Uterus (tissue), 4 donors: ENCODE results near the gene NRXN3. TPM values are rescaled to one million over a fixed set of nuclear protein-coding genes. Genes with fewer than 3 reads are reported as not detected.

Experiments
- DNase-seq, 2 donors: peaks; one replicate each; pipeline ENCODE4 v3.0.0-alpha.2; 2019 to 2020
- H3K27ac ChIP-seq, 2 donors: fragments of 200-600 bp; sonication (generic); 1 replicate in 1 of 2; 2 replicates in 1 of 2; pipeline ENCODE4 v1.5.1; 2016 to 2018
- H3K27me3 ChIP-seq, 2 donors: fragments of 200-600 bp; sonication (generic); one replicate each; pipeline ENCODE4 v1.5.1; 2018 to 2019; ENCODE audit warnings: control low read depth in 1 of 2
- H3K36me3 ChIP-seq, 2 donors: fragments of 200-600 bp; sonication (generic); one replicate each; pipeline ENCODE4 v1.5.1; 2019; ENCODE audit warnings: control low read depth in 1 of 2
- H3K4me1 ChIP-seq, 2 donors: fragments of 200-600 bp; sonication (generic); one replicate each; pipeline ENCODE4 v1.5.1; 2018 to 2019; ENCODE audit warnings: control low read depth in 1 of 2
- H3K4me3 ChIP-seq, 2 donors: fragments of 200-600 bp; sonication (generic); 1 replicate in 1 of 2; 2 replicates in 1 of 2; pipeline ENCODE4 v1.5.1; 2018 to 2019; ENCODE audit warnings: mild to moderate bottlenecking in 1 of 2
- H3K9me3 ChIP-seq, 2 donors: fragments of 200-600 bp; sonication (generic); one replicate each; pipeline ENCODE4 v1.5.1; 2019; ENCODE audit warnings: control low read depth in 1 of 2
- POLR2A ChIP-seq, 2 donors: fragments of 450-650 bp; IDR thresholded peaks; one replicate each; pipeline ENCODE4 v1.6.1; 2016; ENCODE audit warnings: antibody characterized with exemption in 2 of 2, mild to moderate bottlenecking in 1 of 2, moderate library complexity in 1 of 2
- intact Hi-C: fragments of 100-400 bp; cut with DNase I; formaldehyde crosslinking; loops from one replicate; pipeline ENCODE4 v1.15.1; 2023; ENCODE audit warnings: low total_unique reads
- total RNA-seq, 4 donors: library from RNA; depleted of rRNA in 3 of 4; stranded (reverse); fragments of >200 nt in 3 of 4; gene quantifications; one replicate each; pipeline versions ENCODE4 v1.1.0 to v1.2.4, GENCODE V29; 2014 to 2023
- TF ChIP-seq, protein P1 (sequence below), 4 experiments: fragments of 200-600 bp in 2 of 4; fragments of 450-650 bp in 2 of 4; sonication (generic) in 2 of 4; IDR thresholded peaks; one replicate each; pipeline ENCODE4 v1.5.1; 2016 to 2019; ENCODE audit warnings: antibody characterized with exemption in 4 of 4, mild to moderate bottlenecking in 2 of 4, moderate library complexity in 1 of 4
- donor health status: DM: yes; HTN: yes; CAD: no.

NRXN3 gene
- total RNA-seq, 4 donors from 2014 or later = 2.9 to 17.0 (median 4.4) TPM

DNA sequence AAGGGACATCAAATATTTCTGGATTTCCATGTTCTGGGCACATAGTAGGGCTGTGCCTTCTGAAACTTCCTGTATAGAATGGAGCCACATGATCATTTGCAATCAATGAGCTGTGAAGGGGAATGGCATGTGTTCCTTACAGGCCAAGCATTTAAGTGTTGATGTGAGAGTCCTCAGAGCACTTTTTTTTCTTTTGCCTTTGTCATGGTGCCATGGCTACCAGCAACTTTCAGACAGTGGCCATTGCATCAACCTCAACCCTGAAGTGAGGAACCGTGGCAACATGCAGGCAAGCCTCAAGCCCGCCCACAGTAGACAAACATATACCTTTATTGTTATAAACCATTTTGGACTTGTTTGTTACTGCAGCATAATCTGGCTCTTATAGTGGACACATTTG, 948.1 kb downstream of the NRXN3 start:
- DNase-seq = no peak
- no peak overlapping the region for H3K4me3 ChIP-seq
- intact Hi-C loops = no loop called here

DNA sequence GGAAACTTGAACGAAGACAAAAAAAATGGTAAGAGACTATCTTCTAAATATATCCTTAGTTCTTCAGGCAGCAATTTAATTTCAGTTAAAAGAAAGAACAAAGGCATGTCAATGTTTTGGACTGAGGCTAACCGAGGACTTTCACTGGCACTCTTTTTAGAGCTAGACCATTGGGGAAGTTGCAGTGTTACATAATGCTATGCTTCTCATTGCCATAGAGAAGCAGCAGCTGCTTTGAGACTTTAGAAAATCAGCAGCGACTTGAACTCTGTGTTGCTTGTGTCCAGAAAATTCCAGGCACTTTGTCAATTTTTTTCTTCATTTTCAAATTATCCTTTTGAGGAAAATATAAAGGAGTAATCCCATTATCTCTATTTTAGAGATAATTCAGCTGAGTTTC, 964.2 kb downstream of the NRXN3 start:
- Histone ChIP-seq H3K4me1 (no peaks in the 10 kb centered on the region), H3K27ac (no peak overlapping the region), H3K9me3 (no peaks in the 10 kb centered on the region), H3K4me3 (no peak overlapping the region), H3K27me3 (no peaks in the 10 kb centered on the region), H3K36me3 (no peaks in the 10 kb centered on the region)
- no peak for DNase-seq
- intact Hi-C loops = no loop called here
- TF ChIP-seq, protein P1, sequence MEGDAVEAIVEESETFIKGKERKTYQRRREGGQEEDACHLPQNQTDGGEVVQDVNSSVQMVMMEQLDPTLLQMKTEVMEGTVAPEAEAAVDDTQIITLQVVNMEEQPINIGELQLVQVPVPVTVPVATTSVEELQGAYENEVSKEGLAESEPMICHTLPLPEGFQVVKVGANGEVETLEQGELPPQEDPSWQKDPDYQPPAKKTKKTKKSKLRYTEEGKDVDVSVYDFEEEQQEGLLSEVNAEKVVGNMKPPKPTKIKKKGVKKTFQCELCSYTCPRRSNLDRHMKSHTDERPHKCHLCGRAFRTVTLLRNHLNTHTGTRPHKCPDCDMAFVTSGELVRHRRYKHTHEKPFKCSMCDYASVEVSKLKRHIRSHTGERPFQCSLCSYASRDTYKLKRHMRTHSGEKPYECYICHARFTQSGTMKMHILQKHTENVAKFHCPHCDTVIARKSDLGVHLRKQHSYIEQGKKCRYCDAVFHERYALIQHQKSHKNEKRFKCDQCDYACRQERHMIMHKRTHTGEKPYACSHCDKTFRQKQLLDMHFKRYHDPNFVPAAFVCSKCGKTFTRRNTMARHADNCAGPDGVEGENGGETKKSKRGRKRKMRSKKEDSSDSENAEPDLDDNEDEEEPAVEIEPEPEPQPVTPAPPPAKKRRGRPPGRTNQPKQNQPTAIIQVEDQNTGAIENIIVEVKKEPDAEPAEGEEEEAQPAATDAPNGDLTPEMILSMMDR (IDR thresholded peaks at IDR 0.05) = no peak
- TF ChIP-seq POLR2A (IDR thresholded peaks at IDR 0.05) = no peak

More for the DNA sequence above, 948.1 kb downstream of the NRXN3 start:
- TF ChIP-seq, protein P1 (IDR thresholded peaks at IDR 0.05) = no peak
- TF ChIP-seq POLR2A (IDR thresholded peaks at IDR 0.05) = no peak
- Histone ChIP-seq H3K4me1 (no peaks in the 10 kb centered on the region), H3K27ac (no peak overlapping the region), H3K36me3 (no peaks in the 10 kb centered on the region), H3K9me3 (no peaks in the 10 kb centered on the region), H3K27me3 (no peaks in the 10 kb centered on the region)

DNA sequence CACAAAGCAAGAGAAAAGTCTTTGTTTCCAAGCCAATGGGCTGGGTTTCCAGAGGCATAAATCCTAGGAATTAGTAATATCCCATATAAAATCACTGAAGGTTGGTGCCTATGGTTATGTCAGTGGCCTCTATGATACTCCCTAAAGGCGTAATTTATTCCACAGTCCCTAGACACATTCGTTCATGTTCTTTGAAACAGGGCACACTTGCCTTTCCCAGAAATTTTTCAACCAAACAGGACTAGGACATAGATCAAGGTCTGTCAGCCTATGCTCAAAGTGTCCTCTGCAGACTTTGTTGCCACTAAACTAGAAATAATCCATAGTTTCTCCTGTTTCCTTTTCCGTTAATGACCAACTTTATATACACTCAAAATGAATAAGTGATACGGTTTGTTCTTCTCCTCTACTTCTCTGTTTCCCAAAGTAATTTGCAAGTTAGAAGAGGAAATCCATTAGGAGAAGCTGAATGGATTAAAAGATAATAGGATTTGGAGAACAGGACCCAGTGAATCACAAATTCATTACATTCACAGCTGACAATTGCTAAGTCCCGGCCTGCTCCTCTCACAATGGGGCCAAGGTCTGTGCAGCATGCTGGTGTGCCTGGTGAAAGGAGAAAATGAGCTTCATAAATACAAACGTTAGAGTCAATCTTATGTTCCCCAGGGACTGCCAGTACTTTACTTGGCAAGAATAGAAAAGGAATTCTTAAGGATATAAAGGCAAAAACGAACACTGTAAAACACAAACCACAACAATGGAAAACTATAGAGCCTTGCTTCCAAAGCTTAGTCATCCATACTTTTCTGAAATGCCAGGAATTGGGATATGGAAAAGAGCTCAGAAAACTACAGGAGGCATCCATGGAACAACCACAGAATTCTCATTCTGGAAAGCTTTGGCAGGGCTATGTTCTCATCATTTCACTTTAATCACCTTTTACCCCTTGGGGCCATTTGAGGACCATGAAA, 966.2 kb downstream of the NRXN3 start:
- Histone ChIP-seq H3K36me3 (no peaks in the 10 kb centered on the region), H3K4me1 (no peaks in the 10 kb centered on the region), H3K27ac (no peak overlapping the region), H3K4me3 (no peak overlapping the region), H3K27me3 (no peaks in the 10 kb centered on the region), H3K9me3 (no peaks in the 10 kb centered on the region)
- TF ChIP-seq, protein P1 (IDR thresholded peaks at IDR 0.05) = no peak
- no peak for TF ChIP-seq POLR2A (IDR thresholded peaks at IDR 0.05)
- intact Hi-C loops = no loop called here
- DNase-seq = no peak

DNA sequence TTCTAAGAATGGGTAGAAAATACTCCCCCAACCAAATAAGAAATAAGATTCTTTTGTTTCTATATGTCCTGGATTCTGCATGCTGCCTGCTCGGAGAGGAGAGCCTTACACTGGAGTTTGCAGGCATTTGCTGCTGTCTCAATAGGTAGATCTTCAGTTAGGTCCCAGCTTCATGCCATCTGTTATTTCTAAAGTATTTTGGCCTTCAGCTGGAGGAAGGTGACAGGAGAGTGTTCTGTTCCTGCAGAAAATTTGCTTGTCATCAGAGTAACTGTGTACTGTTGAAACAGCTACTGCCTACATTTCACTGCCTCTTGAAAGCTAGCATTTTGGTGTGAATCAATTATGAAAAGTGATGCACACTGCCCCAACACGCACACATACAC, 966.9 kb downstream of the NRXN3 start:
- Histone ChIP-seq H3K9me3 (no peaks in the 10 kb centered on the region), H3K36me3 (no peaks in the 10 kb centered on the region), H3K27me3 (no peaks in the 10 kb centered on the region), H3K4me3 (no peak overlapping the region), H3K27ac (no peak overlapping the region), H3K4me1 (no peaks in the 10 kb centered on the region)
- intact Hi-C loops = no loop called here
- no peak for TF ChIP-seq POLR2A (IDR thresholded peaks at IDR 0.05)
- TF ChIP-seq, protein P1 (IDR thresholded peaks at IDR 0.05) = no peak
- no peak for DNase-seq

DNA sequence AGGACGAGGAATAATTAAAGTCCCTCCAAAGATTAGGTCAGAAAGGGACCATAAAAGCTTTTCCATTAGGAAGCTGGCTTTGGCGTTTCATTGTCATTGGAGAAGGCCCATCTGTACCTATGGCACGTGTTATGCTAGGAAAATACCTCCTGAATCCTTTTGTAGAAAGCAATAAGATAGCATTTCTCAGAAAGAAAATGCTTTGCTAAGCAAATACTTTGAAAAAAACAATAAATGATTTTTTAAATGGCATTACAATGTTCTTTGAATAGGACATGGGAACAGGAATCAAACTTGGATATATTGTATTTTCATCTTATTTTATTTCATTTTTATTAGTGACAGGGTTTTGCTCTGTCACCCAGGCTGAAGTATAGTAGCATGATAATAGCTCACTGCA, 967.7 kb downstream of the NRXN3 start:
- Histone ChIP-seq H3K36me3 (no peaks in the 10 kb centered on the region), H3K9me3 (no peaks in the 10 kb centered on the region), H3K4me1 (no peaks in the 10 kb centered on the region), H3K27ac (no peak overlapping the region), H3K27me3 (no peaks in the 10 kb centered on the region), H3K4me3 (no peak overlapping the region)
- no peak for TF ChIP-seq POLR2A (IDR thresholded peaks at IDR 0.05)
- TF ChIP-seq, protein P1 (IDR thresholded peaks at IDR 0.05) = no peak
- intact Hi-C loops = no loop called here
- DNase-seq = no peak
